GM19099 (cell line): Measurements from ENCODE around the gene COG3.

Source experiments
- POLR2A ChIP-seq: IDR thresholded peaks from 3 replicates; pipeline ENCODE4 v1.6.1; 2011; ENCODE audit warnings: low read depth; ENCODE audit not compliant: insufficient read length; ENCODE audit errors: extremely low read depth

COG3 gene

DNA sequence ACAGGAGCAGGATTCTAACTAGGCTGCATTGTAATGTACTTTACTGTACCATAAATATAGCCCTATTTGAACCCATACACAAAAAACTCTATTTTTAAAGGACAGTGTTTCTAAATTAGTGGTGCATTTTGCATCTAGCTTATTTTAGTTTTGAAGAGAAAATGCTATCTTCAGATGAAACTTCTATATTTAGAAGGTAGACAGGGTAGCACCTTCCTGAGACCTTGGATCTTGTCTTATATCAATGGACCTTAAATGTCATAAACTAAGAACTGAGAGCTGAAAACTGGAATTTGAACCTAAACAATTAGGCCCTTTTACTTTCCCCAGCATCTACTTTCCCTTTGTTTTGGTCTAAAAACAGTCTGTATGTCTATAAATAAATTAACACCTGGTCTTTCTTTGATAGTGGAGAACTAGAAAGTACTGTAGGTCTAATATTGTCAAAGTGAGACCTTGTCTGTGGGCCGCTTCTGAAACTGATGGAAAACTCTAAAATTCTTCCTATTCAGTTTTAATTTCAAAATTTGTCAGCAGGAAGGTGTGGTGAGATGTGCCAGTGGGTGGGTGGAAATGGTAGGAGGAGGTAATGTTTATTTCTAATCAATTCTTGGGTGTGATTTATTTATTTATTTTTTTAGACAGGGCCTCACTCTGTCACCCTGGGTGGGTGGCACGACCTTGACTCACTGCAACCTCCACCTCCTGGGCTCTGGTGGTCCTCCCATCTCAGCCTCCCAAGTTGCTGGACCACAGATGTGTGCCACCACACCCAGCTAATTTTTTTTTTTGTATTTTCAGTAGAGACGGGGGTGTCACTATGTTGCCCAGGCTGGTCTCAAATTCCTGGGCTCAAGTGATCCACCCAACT lies 10.1 kb downstream of the COG3 start:
- no peak for TF ChIP-seq POLR2A

DNA sequence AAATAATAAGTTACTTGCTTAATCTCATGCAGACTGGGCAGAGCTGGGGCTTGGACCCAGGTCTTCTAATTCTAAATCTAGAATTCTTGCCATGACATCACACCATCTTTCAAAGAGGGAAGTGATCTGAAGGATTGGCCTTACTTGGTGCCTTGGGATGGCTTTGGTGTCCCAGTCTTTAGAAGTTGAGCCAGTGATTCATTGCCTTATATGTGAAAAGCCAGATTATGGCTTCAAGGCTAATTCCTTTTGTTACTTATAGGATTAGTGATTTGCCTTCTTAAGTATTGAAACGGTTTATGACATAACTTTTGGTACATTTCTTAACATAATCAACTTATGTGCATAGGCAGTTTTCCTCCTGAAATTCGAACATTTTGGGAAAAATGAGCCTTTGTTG lies 14.9 kb downstream of the COG3 start:
- no peak for TF ChIP-seq POLR2A

DNA sequence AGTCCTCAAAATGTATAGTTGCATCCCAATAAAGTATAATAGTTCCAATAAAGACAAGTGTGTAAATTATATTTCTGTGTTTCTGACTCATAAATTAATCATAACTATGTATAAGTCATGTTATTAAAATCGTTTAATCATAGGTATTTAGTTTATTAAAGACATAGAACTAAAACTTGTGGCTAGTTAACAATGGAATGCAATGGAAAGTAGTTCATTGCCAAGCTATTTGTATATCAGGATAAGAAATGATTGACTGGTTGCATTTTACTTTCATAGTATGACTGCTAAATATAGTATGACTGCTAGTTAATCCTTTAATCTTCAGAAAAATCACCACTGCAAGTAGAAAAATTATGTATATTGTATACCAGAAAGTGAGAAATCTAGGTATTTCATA lies 16.9 kb downstream of the COG3 start:
- TF ChIP-seq POLR2A: no peak

DNA sequence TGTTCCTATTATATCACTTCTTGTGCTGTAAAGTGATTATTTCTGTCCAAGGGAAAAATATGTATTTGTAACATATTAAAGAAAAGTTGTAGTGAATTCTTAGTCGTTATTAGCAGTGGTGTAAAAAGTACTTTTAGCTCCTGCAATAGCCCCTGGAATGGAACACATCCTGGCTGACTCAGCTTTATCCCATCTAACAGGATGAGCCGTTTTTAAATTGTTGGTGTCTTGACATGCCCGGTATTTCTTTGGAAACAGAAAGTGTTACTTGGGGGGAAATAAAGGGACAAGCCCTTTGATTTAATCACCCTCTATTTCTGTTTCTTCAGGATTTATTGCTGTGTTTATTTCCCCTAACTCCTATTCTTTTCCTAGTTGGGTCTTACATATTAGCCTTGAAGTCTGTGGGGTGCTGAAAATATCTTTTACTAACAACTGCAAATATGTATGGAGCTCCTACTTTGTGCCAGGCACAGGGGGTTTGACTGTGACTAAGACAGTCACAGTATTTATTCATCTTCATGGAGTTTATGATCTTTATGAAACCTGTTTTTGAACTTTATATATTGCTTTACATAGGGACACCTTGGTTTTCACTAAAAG lies 17.9 kb downstream of the COG3 start:
- no peak for TF ChIP-seq POLR2A

DNA sequence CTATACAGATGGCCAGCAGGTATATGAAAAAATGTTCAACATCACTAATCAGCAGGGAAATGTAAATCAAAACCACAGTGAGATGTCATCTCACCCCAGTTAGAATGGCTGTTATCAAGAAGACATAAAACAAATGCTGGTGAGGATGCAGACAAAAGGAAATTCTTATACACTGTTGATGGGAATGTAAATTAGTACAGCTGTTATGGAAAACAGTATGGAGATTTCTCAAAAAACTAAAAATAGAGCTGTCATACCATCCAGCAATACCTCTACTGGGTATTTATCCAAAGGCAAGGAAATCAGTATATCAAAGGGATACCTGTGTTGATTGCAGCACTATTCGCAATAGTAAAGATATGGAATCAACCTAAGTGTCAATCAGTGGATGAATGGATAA lies 22.9 kb downstream of the COG3 start:
- TF ChIP-seq POLR2A: no peak

DNA sequence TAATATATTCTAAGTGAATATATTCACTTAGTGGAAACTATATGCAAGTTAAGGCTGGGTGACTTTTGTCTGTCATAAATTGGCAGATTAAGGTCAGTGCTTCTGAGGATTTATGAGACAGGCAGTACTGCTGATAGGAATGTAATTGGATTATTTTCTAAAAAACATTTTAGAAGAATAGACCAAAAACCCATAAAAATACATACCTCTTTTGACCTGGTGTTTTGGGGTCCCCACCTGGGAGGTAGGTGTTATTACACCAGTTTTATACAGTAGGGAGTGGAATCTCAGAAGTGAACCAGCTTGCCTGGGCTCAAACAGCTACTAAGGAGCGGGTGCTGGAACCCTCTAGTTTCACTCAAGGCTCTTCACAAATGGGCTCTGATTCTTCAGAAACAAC lies 25.3 kb downstream of the COG3 start:
- TF ChIP-seq POLR2A: no peak

DNA sequence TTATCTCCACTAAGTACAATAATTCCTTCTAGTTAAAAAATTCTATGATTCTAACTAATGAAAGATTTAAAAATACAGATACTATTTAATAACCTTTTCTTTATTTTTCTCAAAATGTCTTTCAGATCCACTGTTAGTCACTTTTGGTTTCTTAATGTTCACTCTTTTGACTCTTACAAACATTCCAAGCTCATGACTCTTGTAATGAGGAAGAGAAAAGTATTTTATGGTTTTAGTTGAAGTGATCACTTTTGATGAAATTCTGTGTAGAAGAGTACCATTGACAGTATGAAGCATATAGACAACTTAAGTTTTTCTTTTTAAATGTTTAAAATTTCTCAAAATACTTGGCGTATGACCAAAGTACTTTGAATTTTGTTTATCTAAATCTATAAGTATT lies 27.8 kb downstream of the COG3 start:
- no peak for TF ChIP-seq POLR2A

DNA sequence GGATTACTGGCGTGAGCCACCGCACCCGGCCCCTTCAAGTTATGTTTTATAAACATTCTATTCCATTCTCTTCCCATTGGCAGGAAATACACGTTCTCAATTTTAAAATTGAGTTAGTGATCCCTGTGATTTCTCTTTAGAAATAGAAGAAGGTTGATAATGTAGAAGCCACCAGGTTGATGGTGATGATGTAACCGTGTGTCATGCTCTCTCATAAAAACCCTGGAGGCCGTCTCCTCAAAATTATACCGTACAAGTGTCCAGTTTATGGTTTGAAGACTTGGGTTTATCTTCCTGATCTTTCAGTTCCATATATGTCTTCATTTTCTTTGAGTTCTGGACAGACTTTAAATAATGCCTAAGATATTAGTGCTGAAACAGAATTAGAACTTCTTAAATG lies 32.2 kb downstream of the COG3 start:
- TF ChIP-seq POLR2A: no peak

DNA sequence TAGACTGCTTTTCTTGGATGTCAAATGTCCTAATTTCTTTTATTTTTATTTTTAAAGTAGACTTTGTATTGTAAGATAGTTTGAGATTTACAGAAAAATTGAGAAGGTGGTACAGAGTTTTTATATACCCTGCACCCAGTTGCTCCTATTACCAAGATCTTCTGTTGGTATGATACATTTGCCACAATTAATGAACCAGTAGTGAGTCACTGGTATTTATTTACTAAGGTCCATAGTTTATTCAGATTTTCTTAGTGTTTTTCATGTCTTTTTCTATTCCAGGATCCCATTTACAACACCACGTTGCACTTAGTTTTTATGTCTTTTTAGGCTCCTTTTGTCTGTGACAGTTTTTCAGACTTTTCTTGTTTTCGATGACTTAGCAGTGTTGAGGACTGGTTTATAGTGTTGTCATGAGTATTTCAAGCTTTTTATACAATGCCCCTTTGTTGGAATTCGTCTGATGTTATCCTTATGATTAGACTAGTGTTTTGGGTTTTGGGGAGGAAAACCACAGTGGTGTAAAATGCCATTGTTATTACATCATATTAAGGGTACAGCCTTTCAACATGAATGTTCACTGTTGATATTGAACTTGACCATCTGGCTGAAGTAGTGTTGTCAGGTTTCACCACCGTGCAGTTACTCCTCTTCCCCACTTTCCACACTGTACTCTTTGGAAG lies 35.9 kb downstream of the COG3 start:
- no peak for TF ChIP-seq POLR2A

DNA sequence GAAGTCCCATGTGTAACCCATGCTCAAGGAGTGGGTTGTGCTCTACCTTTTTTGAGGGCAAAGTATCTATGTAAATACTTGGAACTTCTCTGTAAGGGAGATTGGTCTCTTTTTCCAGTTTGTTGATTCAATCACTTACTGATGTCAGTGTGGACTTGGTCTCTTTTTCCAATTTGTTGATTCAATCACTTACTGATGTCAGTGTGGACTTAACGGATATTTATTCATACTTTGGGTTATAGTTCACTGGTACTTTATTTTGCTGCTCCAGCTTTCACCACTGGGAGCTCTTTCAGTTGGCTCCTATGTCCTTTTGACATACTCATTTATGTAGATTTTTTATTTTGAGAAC lies 36.4 kb downstream of the COG3 start:
- TF ChIP-seq POLR2A: no peak

DNA sequence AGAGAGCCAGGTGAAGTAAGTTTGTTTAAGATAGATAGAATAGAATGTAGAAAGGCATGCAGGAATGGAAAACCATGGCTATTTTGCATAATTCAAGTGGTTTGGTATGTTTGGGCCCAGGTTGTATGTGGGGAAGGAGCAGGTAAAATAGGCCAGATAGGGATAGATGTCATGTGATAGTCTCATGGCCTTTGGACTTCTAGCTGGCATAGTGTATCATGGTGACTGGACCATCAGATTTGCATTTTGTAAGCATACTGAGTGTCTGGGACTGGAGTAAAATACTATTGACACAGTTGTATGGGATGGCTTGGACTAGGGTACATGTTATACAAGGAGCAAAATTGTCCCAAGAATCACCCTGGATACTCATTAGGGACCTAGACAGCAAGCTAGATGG lies 38.9 kb downstream of the COG3 start:
- TF ChIP-seq POLR2A: no peak

DNA sequence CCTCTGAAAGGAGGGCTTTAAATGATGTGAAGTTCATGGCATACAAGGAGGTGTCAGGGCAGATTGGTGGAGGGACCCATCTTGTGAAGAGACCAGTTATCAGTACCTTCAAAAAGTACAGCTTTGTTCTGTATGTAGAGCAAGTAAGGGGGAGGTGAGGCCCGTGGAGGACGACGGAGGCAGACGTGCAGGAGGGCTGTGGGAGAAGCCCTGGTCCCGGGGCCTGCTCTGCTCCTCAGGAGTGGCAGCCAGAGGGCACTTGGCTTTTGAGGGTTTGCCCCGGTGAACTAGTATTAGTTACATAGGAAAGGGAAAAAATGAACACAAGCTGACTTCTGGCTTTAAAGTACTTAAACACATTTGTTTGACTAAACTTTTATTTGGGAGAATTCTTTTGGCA lies 42.1 kb downstream of the COG3 start:
- no peak for TF ChIP-seq POLR2A

DNA sequence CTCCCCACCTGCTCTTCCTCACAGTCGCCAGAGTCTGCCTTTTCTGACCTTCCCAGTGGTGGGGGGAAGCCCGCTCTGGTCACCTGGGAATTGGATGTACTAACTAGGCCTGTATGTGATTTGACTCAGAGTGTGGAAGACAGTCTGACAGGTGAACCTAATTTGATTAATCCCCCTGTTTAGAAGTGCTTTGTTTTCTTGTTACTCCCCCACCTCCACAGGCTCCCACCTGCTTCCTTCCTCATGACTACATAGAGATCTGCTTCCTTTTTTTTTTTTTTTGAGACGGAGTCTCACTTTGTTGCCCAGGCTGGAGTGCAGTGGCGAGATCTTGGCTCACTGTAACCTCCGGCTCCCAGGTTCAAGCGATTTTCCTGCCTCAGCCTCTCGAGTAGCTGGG lies 44.0 kb downstream of the COG3 start:
- TF ChIP-seq POLR2A: no peak

DNA sequence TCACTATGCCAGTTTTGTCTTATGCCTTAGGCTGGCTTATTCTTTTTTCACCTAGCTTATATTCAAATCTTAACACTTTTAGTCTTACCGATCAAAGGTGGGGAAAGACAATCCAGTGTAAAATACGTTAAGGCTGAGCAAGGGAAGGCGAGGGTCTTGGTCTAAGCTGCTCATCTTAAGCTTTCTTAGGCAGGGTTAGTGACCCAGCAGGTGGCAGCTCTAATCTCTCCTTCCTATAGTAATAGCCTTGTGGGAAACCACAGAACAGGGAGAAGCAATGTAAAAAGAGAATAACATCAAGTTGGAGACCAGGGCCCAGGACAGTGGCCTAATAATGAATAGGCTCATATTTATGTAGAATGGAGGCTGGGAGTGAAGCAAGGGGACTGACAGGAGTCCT lies 45.9 kb downstream of the COG3 start:
- no peak for TF ChIP-seq POLR2A

DNA sequence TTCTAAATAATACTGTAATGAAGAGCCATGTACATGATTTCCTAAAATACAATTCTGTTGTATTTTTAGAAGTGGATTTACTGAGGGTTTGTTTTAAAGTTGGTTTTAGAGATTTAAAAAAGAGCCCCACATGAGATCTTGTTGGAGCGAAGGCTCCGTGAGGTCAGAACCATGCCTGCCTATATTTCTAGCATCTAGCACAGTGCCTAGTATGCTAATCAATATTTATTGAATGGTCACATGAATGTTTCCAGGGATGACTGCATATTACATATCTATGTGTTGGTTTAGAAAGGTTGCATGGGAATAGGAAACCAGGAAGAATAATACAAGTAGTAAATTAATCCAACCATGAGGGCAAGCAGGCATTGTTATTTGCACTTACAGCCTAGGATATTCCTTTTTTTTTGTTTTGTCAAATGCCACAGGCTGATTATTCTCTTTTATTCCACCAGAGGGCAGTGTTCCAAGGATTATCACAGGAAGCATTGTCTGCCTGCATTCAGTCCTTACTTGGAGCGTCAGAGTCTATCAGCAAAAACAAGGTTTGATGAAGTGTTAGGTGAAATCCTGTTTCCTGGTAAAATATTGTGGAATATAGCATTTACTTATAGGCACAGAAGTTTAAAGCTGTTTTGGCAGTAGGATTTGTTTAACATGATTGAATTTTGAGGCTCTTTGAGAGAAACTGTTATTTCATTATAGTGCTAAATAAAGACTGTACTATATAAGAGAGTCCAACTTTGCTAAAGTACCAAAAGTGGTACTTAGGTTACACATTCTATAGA lies 46.8 kb downstream of the COG3 start:
- no peak for TF ChIP-seq POLR2A
